SK-N-SH (cell line): ENCODE data around the gene COL23A1. TPM values are rescaled to one million over a fixed set of nuclear protein-coding genes. Genes with fewer than 3 reads are reported as not detected.
A peak's percentile ranks its signal among the peaks of the same experiment; 100 is the strongest.

Experiments
- CTCF ChIA-PET: fragments of 300-600, 350-600 bp; formaldehyde crosslinking; extraction: SDS; loops from one replicate; lab custom pipeline; 2021; lab: Yijun Ruan, JAX
- POLR2A ChIA-PET: fragments of 350-600 bp; sonication (Branson Sonifier 250); formaldehyde crosslinking; extraction: SDS; loops from one replicate; lab custom pipeline; 2020; ENCODE audit warnings: antibody characterized with exemption, inconsistent platforms; lab: Yijun Ruan, JAX
- DNase-seq: peaks from one replicate; pipeline ENCODE4 v3.0.0; 2012
- H2AFZ ChIP-seq: fragments of 200-600 bp; sonication (generic); 2 replicates; pipeline ENCODE4 v1.8.1; 2016; ENCODE audit warnings: antibody characterized with exemption, mild to moderate bottlenecking, low read depth
- H3F3A ChIP-seq: fragments of 200-600 bp; sonication (generic); replicated peaks from 2 replicates; pipeline ENCODE3; 2016; ENCODE audit warnings: antibody characterized with exemption, mild to moderate bottlenecking; ENCODE audit not compliant: insufficient read depth
- H3K27ac ChIP-seq, 2 experiments: fragments of 200-500 bp in 1 of 2; fragments of 200-600 bp in 1 of 2; sonication (Bioruptor generic) in 1 of 2; sonication (generic), shearing (Covaris generic) in 1 of 2; 2 replicates each; pipeline versions ENCODE4 v1.5.1 to v1.6.1; 2014 to 2016; ENCODE audit warnings: low read depth in 2 of 2, inconsistent platforms in 1 of 2, low read length in 1 of 2, mild to moderate bottlenecking in 1 of 2, mixed read lengths in 1 of 2
- H3K27me3 ChIP-seq: fragments of 200-600 bp; sonication (generic), shearing (Covaris generic); 2 replicates; pipeline ENCODE4 v1.6.1; 2016; ENCODE audit warnings: mixed run types; ENCODE audit not compliant: insufficient read depth
- H3K36me3 ChIP-seq, 2 experiments: fragments of 200-500 bp in 1 of 2; fragments of 200-600 bp in 1 of 2; sonication (Bioruptor generic) in 1 of 2; sonication (generic) in 1 of 2; replicated peaks in 1 of 2; 2 replicates each; pipeline versions ENCODE3 to v1.5.1; 2014 to 2016; ENCODE audit warnings: low read length in 1 of 2, mild to moderate bottlenecking in 1 of 2; ENCODE audit not compliant: insufficient read depth in 2 of 2, control insufficient read depth in 1 of 2
- H3K4me1 ChIP-seq, 2 experiments: fragments of 200-500 bp in 1 of 2; fragments of 200-600 bp in 1 of 2; sonication (Bioruptor generic) in 1 of 2; sonication (generic), shearing (Covaris generic) in 1 of 2; 2 replicates each; pipeline versions ENCODE4 v1.5.1 to v1.6.1; 2014 to 2016; ENCODE audit warnings: low read depth in 1 of 2, low read length in 1 of 2, mixed run types in 1 of 2; ENCODE audit not compliant: insufficient read depth in 2 of 2, control insufficient read depth in 1 of 2
- H3K4me2 ChIP-seq: fragments of 200-600 bp; sonication (generic), shearing (Covaris generic); 2 replicates; pipeline ENCODE4 v1.6.1; 2017; ENCODE audit warnings: mixed run types
- H3K4me3 ChIP-seq, 2 experiments: fragments of 200-500 bp in 1 of 2; fragments of 200-600 bp in 1 of 2; sonication (Bioruptor generic) in 1 of 2; sonication (generic), shearing (Covaris generic) in 1 of 2; 2 replicates each; pipeline versions ENCODE4 v1.5.1 to v1.8.1; 2014 to 2016; ENCODE audit warnings: low read depth in 2 of 2, inconsistent platforms in 1 of 2, low read length in 1 of 2, mild to moderate bottlenecking in 1 of 2, mixed read lengths in 1 of 2, moderate library complexity in 1 of 2
- H3K79me2 ChIP-seq: fragments of 200-600 bp; sonication (generic); 2 replicates; pipeline ENCODE4 v1.8.1; 2017; ENCODE audit warnings: mild to moderate bottlenecking; ENCODE audit not compliant: insufficient read depth
- H3K9ac ChIP-seq: fragments of 200-600 bp; sonication (generic); 2 replicates; pipeline ENCODE4 v1.6.1; 2017; ENCODE audit warnings: mixed run types
- H3K9me2 ChIP-seq: fragments of 200-600 bp; sonication (generic); 2 replicates; pipeline ENCODE4 v1.6.1; 2017; ENCODE audit warnings: mixed run types
- H3K9me3 ChIP-seq: fragments of 200-600 bp; sonication (generic); 2 replicates; pipeline ENCODE4 v1.6.1; 2017; ENCODE audit warnings: mixed run types, mild to moderate bottlenecking, moderate library complexity
- H4K20me1 ChIP-seq: fragments of 200-600 bp; sonication (generic); 2 replicates; pipeline ENCODE4 v1.6.1; 2017; ENCODE audit warnings: mild to moderate bottlenecking, mixed run types; ENCODE audit not compliant: insufficient read depth
- CTCF ChIP-seq: fragments of 200-600 bp; sonication (generic); IDR thresholded peaks from 2 replicates; pipeline ENCODE4 v1.6.1; 2017; ENCODE audit warnings: antibody characterized with exemption, mild to moderate bottlenecking, moderate library complexity
- EP300 ChIP-seq, 2 experiments: IDR thresholded peaks; 2 replicates each; pipeline versions ENCODE4 v1.4.0 to v1.6.1; 2012; ENCODE audit warnings: borderline replicate concordance in 1 of 2, low read depth in 1 of 2, low read length in 1 of 2
- EZH2phosphoT487 ChIP-seq: fragments of 200-600 bp; sonication (generic); IDR thresholded peaks from 2 replicates; pipeline ENCODE4 v1.6.1; 2017; ENCODE audit warnings: low read depth, mixed run types, mild to moderate bottlenecking, antibody characterized with exemption, moderate library complexity, borderline replicate concordance
- FOSL2 ChIP-seq: IDR thresholded peaks from 2 replicates; pipeline ENCODE4 v1.4.0; 2012; ENCODE audit warnings: low read depth, mild to moderate bottlenecking, moderate library complexity, borderline replicate concordance
- GABPA ChIP-seq: IDR thresholded peaks from 2 replicates; pipeline ENCODE4 v1.4.0; 2012; ENCODE audit warnings: low read depth, mild to moderate bottlenecking
- GATA2 ChIP-seq: sonication (generic); formaldehyde crosslinking; IDR thresholded peaks from 2 replicates; pipeline ENCODE4 v1.5.0; 2020; ENCODE audit warnings: mild to moderate bottlenecking, missing genetic modification reagents
- IRF3 ChIP-seq: fragments of 150-350 bp; IDR thresholded peaks from 2 replicates; pipeline ENCODE4 v1.6.1; 2016; ENCODE audit warnings: mild to moderate bottlenecking, low read depth, low read length
- MEF2A ChIP-seq: IDR thresholded peaks from 2 replicates; pipeline ENCODE4 v1.4.0; 2012; ENCODE audit warnings: low read depth, borderline replicate concordance
- MXI1 ChIP-seq: IDR thresholded peaks from 2 replicates; pipeline ENCODE4 v1.6.1; 2012; ENCODE audit warnings: mild to moderate bottlenecking, low read depth, low read length, improper control_type of control experiment
- NFIC ChIP-seq: IDR thresholded peaks from 2 replicates; pipeline ENCODE4 v1.4.0; 2012; ENCODE audit warnings: borderline replicate concordance
- NRF1 ChIP-seq: IDR thresholded peaks from 2 replicates; pipeline ENCODE4 v1.6.1; 2012; ENCODE audit warnings: low read depth, mild to moderate bottlenecking, low read length
- POLR2AphosphoS5 ChIP-seq: IDR thresholded peaks from 2 replicates; pipeline ENCODE4 v1.6.1; 2012; ENCODE audit warnings: low read depth, low read length
- RCOR1 ChIP-seq: fragments of 150-350 bp; IDR thresholded peaks from 2 replicates; pipeline ENCODE4 v1.6.1; 2017; ENCODE audit warnings: antibody characterized with exemption, low read length
- REST ChIP-seq: IDR thresholded peaks from 2 replicates; pipeline ENCODE4 v1.6.1; 2012; ENCODE audit warnings: mild to moderate bottlenecking, low read depth, low read length, moderate library complexity
- RFX5 ChIP-seq: IDR thresholded peaks from 2 replicates; pipeline ENCODE4 v1.6.1; 2012; ENCODE audit warnings: mild to moderate bottlenecking, improper control_type of control experiment, low read length
- RXRA ChIP-seq: IDR thresholded peaks from 2 replicates; pipeline ENCODE4 v1.4.0; 2012; ENCODE audit warnings: low read depth, mild to moderate bottlenecking, borderline replicate concordance
- SIN3A ChIP-seq: IDR thresholded peaks from 2 replicates; pipeline ENCODE4 v1.6.1; 2012; ENCODE audit warnings: low read depth, mild to moderate bottlenecking, low read length, moderate library complexity, borderline replicate concordance
- TAF1 ChIP-seq: IDR thresholded peaks from 2 replicates; pipeline ENCODE4 v1.6.1; 2012; ENCODE audit warnings: low read depth, mild to moderate bottlenecking, low read length, moderate library complexity, borderline replicate concordance
- TCF12 ChIP-seq: IDR thresholded peaks from 2 replicates; pipeline ENCODE4 v1.4.0; 2012
- TEAD4 ChIP-seq: IDR thresholded peaks from 2 replicates; pipeline ENCODE4 v1.4.0; 2012; ENCODE audit warnings: mild to moderate bottlenecking, borderline replicate concordance; ENCODE audit not compliant: insufficient read depth
- YY1 ChIP-seq: IDR thresholded peaks from 2 replicates; pipeline ENCODE4 v1.4.0; 2012; ENCODE audit warnings: low read depth, mild to moderate bottlenecking
- WGBS: methylation state at CpG from one replicate; pipeline ENCODE4 v1.1.6; 2017; ENCODE audit warnings: low lambda C conversion rate; 5-methylcytosine and 5-hydroxymethylcytosine counted together
- polyA plus RNA-seq, 3 experiments: library from polyadenylated mRNA; depleted of rRNA; stranded (reverse); fragments of >200 nt; gene quantifications; 2 replicates each; pipeline ENCODE4 v1.2.3, GENCODE V29; 2012

Gene COL23A1
- polyA plus RNA-seq, 1 of the 3 experiments (the other 2 are of a cell fraction): 0.10 TPM

GRCh38 chr5:178375348-178375747, 214.8 kb downstream of the COL23A1 start (continued):
- no peak for TF ChIP-seq EP300 (IDR thresholded peaks at IDR 0.05; ENCODE audit: borderline replicate concordance in 1 of 2, low read depth in 1 of 2, low read length in 1 of 2)
- no peak for TF ChIP-seq POLR2AphosphoS5

- WGBS: 65% methylated on average over 15 of the region's 16 CpGs
- no peak overlapping the region for H2AFZ ChIP-seq
- H3K36me3 ChIP-seq: no peaks in the 10 kb centered on the region
- no peak for TF ChIP-seq GATA2 (CRISPR knock-in tag)
- no peak for TF ChIP-seq IRF3
- no peak for TF ChIP-seq RXRA
- no peak for TF ChIP-seq NFIC
- TF ChIP-seq FOSL2: no peak
- no peak for TF ChIP-seq NRF1
- no peak for TF ChIP-seq MXI1
- TF ChIP-seq YY1: no peak
- no peak for TF ChIP-seq EZH2phosphoT487
- TF ChIP-seq TEAD4: no peak
- no peak for TF ChIP-seq RFX5
- no peak for TF ChIP-seq MEF2A
- TF ChIP-seq EP300 (IDR thresholded peaks at IDR 0.05; ENCODE audit: borderline replicate concordance in 1 of 2, low read depth in 1 of 2, low read length in 1 of 2): no peak
- no peak for TF ChIP-seq RCOR1
- TF ChIP-seq SIN3A: no peak
- no peak for TF ChIP-seq REST
- no peak for TF ChIP-seq GABPA
- TF ChIP-seq CTCF: no peak
- TF ChIP-seq TAF1: no peak
- TF ChIP-seq TCF12: no peak
- no peaks in the 10 kb centered on the region for H3F3A ChIP-seq
- H3K9ac ChIP-seq: no peak overlapping the region
- peaks cover 0 to 61% of the 10 kb centered on the region in 2 experiments; a peak in 1 of 4 replicates for H3K4me1 ChIP-seq
- H3K4me2 ChIP-seq: no peak overlapping the region
- no peaks in the 10 kb centered on the region for H4K20me1 ChIP-seq
- no peaks in the 10 kb centered on the region for H3K9me2 ChIP-seq
- H3K79me2 ChIP-seq: no peaks in the 10 kb centered on the region
- CTCF ChIA-PET: interaction anchor here (0.8 kb wide), 1 partner anchor 91 kb away, joined by 3 read pairs; no protein-coding TSS in a partner anchor
- H3K9me3 ChIP-seq: no peaks in the 10 kb centered on the region
- no peak overlapping the region for H3K4me3 ChIP-seq
- POLR2A ChIA-PET: no interaction called here
- no peaks in the 10 kb centered on the region for H3K27me3 ChIP-seq
- DNase-seq: no peak
- peak overlapping the region in 1 of 2 experiments; percentile 41; a peak in 1 of 4 replicates for H3K27ac ChIP-seq
Measured at GRCh38 chr5:178373711-178374110, 216.5 kb downstream of the COL23A1 start.
